ENCODE measurements around the gene QRFP. TPM values are rescaled to one million over a fixed set of nuclear protein-coding genes. Genes with fewer than 3 reads are reported as not detected.

The QRFP gene
- total and polyA plus RNA-seq, 8 donors: not detected

DNA sequence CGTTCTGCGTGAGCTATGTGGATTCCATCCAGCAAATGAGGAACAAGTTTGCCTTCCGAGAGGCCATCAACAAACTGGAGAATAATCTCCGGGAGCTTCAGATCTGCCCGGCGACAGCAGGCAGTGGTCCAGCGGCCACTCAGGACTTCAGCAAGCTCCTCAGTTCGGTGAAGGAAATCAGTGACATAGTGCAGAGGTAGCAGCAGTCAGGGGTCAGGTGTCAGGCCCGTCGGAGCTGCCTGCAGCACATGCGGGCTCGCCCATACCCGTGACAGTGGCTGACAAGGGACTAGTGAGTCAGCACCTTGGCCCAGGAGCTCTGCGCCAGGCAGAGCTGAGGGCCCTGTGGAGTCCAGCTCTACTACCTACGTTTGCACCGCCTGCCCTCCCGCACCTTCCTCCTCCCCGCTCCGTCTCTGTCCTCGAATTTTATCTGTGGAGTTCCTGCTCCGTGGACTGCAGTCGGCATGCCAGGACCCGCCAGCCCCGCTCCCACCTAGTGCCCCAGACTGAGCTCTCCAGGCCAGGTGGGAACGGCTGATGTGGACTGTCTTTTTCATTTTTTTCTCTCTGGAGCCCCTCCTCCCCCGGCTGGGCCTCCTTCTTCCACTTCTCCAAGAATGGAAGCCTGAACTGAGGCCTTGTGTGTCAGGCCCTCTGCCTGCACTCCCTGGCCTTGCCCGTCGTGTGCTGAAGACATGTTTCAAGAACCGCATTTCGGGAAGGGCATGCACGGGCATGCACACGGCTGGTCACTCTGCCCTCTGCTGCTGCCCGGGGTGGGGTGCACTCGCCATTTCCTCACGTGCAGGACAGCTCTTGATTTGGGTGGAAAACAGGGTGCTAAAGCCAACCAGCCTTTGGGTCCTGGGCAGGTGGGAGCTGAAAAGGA is 10.9 kb downstream of the QRFP start:
- WGBS, 2 donors: 90 to 94% methylated on average over 35 of the region's 35 CpGs
- H3K9me3 ChIP-seq: no peaks in the 10 kb centered on the region
- ATAC-seq (peak in 1 of 4 donors; percentile 28), DNase-seq (peak in 1 of 6 donors; percentile 56), FAIRE-seq (no peak)
- intact Hi-C loops (cut with DNase I): no loop called here
- no peak overlapping the region for H3K4me3 ChIP-seq
- peaks cover 9 to 68% (median 41%) of the 10 kb centered on the region in 3 donors for H3K36me3 ChIP-seq
- no peaks in the 10 kb centered on the region for H3K27me3 ChIP-seq
- TF ChIP-seq, protein P1, sequence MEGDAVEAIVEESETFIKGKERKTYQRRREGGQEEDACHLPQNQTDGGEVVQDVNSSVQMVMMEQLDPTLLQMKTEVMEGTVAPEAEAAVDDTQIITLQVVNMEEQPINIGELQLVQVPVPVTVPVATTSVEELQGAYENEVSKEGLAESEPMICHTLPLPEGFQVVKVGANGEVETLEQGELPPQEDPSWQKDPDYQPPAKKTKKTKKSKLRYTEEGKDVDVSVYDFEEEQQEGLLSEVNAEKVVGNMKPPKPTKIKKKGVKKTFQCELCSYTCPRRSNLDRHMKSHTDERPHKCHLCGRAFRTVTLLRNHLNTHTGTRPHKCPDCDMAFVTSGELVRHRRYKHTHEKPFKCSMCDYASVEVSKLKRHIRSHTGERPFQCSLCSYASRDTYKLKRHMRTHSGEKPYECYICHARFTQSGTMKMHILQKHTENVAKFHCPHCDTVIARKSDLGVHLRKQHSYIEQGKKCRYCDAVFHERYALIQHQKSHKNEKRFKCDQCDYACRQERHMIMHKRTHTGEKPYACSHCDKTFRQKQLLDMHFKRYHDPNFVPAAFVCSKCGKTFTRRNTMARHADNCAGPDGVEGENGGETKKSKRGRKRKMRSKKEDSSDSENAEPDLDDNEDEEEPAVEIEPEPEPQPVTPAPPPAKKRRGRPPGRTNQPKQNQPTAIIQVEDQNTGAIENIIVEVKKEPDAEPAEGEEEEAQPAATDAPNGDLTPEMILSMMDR (IDR thresholded peaks at IDR 0.05): no peak
- H3K27ac ChIP-seq: no peak overlapping the region
- H3K4me1 ChIP-seq: no peaks in the 10 kb centered on the region

DNA sequence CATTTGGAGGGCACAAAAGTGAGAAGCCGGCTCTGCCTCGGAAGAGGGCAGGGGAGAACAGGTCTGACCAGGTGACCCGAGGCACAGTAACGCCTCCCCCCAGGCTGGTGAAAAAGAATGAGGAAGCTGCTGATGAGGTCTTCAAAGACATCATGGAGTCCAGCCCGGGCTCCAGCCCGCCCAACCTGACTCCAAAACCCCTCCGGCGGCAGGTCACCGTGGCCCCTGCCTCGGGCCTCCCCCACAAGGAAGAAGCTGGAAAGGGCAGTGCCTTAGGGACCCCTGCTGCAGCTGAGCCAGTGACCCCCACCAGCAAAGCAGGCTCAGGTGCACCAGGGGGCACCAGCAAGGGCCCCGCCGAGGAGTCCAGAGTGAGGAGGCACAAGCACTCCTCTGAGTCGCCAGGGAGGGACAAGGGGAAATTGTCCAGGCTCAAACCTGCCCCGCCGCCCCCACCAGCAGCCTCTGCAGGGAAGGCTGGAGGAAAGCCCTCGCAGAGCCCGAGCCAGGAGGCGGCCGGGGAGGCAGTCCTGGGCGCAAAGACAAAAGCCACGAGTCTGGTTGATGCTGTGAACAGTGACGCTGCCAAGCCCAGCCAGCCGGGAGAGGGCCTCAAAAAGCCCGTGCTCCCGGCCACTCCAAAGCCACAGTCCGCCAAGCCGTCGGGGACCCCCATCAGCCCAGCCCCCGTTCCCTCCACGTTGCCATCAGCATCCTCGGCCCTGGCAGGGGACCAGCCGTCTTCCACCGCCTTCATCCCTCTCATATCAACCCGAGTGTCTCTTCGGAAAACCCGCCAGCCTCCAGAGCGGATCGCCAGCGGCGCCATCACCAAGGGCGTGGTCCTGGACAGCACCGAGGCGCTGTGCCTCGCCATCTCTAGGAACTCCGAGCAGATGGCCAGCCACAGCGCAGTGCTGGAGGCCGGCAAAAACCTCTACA is 11.8 kb downstream of the QRFP start:
- intact Hi-C loops (cut with DNase I): no loop called here
- WGBS, 2 donors: 91 to 92% methylated on average over 44 to 47 of the region's 47 CpGs
- Histone ChIP-seq H3K27me3 (no peaks in the 10 kb centered on the region), H3K9me3 (no peaks in the 10 kb centered on the region), H3K36me3 (peaks cover 9 to 68% (median 49%) of the 10 kb centered on the region in 3 donors), H3K4me1 (no peaks in the 10 kb centered on the region), H3K27ac (no peak overlapping the region), H3K4me3 (no peak overlapping the region)
- FAIRE-seq (no peak), ATAC-seq (no peak), DNase-seq (peak in 1 of 6 donors; percentile 63)
- TF ChIP-seq, protein P1 (IDR thresholded peaks at IDR 0.05): no peak

DNA sequence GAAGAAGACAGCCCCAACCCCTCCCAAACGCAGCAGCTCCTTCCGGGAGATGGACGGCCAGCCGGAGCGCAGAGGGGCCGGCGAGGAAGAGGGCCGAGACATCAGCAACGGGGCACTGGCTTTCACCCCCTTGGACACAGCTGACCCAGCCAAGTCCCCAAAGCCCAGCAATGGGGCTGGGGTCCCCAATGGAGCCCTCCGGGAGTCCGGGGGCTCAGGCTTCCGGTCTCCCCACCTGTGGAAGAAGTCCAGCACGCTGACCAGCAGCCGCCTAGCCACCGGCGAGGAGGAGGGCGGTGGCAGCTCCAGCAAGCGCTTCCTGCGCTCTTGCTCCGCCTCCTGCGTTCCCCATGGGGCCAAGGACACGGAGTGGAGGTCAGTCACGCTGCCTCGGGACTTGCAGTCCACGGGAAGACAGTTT is 12.5 kb downstream of the QRFP start:
- H3K27me3 ChIP-seq: no peaks in the 10 kb centered on the region
- peaks cover 9 to 74% (median 49%) of the 10 kb centered on the region in 3 donors for H3K36me3 ChIP-seq

DNA sequence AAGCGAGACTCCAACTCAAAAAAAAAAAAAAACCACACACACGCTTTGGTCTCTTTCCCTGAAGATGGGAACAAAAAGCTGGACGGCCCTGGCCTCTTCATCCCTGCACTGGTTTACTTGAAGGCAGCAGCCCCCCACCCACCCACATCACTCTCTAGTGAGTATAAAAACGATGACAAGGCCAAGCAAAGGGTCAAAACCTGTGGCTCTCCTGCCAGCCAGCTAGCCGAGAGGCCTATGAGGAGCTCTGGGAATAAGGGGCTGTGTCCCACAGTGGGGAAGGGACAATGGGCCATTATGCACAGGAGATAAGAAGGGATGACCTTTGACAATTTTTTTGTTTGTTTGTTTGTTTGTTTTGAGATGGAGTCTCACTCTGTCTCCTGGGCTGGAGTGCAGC is 13.1 kb downstream of the QRFP start:
- DNase-seq: no peak
- Histone ChIP-seq H3K4me1 (no peaks in the 10 kb centered on the region), H3K9me3 (no peaks in the 10 kb centered on the region), H3K36me3 (peaks cover 9 to 80% (median 43%) of the 10 kb centered on the region in 3 donors), H3K27ac (no peak overlapping the region), H3K4me3 (no peak overlapping the region), H3K27me3 (no peaks in the 10 kb centered on the region)
- TF ChIP-seq, protein P1 (IDR thresholded peaks at IDR 0.05): no peak
- intact Hi-C loops (cut with DNase I): no loop called here
- FAIRE-seq: no peak
- ATAC-seq: no peak
- WGBS, 2 donors: 83 to 84% methylated on average over 5 of the region's 5 CpGs

More for the DNA sequence above, 12.5 kb downstream of the QRFP start:
- FAIRE-seq (no peak), DNase-seq (no peak), ATAC-seq (no peak)
- Histone ChIP-seq H3K4me3 (no peak overlapping the region), H3K9me3 (no peaks in the 10 kb centered on the region), H3K27ac (no peak overlapping the region), H3K4me1 (no peaks in the 10 kb centered on the region)
- TF ChIP-seq, protein P1 (IDR thresholded peaks at IDR 0.05): no peak
- intact Hi-C loops (cut with DNase I): no loop called here
- WGBS, 2 donors: 91% methylated on average over 25 of the region's 25 CpGs
